GM18508 (cell line): ENCODE measurements around the gene KRT35.

Source experiments
- ATAC-seq: cut with Tn5 transposase; IDR thresholded peaks from one replicate; pipeline ENCODE4 v1.9.1; 2021; ENCODE audit warnings: moderate number of reproducible peaks; ENCODE audit not compliant: insufficient read depth, unreplicated experiment

Gene KRT35

DNA sequence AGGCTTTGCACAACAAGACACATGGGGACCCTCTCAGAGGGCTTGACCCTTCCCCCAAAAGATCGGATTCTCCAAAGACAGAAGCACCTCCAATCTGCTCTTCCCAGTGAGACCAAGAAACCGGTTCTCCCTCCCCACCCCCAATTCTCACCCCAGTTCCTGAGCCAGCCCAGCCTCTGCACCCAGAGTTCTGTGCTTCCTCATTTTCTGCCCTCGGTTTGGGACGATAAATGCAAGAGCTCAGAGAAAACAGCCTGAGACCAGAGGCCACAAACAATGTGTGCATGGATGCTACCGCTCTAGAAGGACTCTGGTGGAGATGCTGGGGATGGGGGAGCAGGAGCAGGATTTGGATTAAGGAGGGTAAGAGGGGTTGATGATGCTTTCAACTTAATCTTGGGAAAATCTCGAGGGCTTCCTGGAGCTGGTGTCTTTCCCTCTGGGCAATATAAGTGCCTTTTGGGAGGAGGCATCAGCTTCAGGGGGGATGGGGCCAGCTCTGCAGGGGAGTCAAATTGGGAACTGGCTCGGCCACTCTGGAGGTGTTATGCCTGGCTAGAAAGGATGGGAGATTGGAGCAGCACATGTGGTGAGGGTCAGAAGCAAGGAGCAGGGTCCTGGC lies 31.7 kb upstream of the KRT35 start:
- no peak for ATAC-seq

DNA sequence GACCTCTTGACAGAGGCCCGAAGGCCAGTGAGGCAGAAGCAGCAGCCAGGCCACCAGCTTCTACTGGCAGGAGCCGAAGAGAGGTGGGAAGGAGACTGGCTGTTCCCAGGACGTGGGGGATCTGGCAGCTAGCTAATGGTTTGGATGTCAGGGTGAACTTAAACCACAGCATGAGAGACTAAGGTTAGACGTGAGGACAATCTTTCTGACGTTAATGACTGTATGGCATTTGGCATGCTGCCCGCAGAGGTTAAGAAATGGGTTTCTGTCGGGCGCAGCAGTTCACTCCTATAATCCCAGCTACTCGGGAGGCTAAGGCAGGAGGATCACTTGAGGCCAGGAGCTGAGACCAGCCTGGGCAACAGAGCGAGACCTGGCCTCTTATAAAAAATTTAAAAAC lies 30.8 kb upstream of the KRT35 start:
- ATAC-seq = no peak

DNA sequence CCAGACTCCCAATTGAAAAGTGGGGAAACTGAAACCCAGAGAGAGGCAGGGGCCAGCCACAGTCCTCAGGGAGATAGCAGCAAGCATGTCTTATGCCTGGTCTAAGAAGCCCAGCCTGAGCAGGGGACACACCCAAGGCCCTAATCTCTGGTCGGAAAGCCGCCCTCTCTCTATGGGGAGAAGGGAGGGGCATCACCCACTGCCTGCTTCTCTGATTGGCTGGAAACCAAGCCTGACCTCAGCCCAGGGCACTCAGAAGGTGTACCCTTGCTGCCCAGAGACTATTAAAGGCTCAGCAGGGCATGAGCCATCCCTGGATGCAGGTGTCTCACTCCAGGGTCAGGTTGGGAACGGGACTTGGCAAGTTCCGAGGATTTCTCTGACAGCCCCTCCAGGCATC lies 30.2 kb upstream of the KRT35 start:
- ATAC-seq = no peak

DNA sequence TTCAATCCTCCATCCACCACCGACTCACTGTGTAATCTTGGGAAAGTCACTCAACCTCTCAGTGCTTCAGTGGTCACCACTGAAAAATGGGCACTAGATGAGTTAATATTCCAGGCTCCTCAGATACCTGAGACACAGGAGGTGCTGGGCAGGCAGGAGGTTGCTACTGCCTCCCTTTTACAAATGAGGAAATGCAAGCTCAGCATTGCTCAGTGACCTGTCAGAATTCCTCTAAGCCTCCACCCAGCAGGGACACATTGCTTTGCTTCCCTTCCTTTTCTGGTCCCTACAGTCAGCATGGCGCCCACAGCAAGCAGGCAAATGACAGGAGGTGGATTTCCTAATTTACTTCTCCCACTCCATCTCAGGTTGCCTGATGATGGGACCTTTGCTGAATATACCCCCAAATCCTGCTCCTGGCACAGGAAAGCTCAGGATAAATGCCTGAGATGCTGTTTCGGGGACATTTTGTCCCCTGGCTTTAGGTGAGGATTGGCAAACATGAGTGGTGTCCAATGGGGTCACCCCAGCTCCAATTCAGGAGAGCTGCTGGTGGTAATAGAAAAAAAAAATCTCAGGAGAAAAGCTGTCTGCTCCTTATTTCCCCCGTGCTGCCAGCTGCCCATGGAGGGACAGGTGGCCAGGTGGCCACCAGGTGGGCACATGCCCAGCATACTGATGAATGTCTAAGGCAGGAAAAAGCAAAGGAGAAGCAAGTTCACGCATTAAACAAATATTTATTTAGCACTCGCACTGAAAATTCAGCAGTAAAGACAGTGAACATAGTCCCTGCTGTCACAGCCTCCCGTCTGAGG lies 29.5 kb upstream of the KRT35 start:
- no peak for ATAC-seq

DNA sequence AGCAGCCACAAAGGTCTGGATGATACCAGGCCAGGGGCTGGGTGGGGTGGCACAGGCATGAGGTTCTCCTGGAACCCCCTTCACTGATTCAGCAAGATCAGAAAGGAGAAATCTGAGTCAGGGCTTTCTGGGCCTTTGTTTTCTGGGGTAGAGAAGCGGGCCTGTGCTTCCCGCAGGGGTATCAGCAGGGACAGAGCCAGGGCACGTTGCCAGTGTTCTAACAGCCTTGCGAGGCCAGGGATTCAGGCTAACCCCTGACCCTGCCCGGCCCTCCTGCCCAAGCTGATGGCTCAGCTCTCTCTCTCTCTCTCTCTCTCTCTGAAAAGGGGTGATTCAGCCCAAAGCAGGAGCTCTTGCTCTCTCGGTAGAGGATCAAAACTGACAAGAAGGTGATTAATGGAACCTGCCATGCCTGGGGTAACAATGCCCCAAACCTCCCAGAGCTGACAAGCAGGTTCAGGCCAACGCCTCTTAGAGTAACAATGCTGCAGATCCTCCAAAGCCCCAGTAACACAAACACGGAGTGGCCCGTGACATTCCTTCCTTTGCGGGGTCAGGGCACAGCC lies 26.4 kb upstream of the KRT35 start:
- ATAC-seq = no peak

DNA sequence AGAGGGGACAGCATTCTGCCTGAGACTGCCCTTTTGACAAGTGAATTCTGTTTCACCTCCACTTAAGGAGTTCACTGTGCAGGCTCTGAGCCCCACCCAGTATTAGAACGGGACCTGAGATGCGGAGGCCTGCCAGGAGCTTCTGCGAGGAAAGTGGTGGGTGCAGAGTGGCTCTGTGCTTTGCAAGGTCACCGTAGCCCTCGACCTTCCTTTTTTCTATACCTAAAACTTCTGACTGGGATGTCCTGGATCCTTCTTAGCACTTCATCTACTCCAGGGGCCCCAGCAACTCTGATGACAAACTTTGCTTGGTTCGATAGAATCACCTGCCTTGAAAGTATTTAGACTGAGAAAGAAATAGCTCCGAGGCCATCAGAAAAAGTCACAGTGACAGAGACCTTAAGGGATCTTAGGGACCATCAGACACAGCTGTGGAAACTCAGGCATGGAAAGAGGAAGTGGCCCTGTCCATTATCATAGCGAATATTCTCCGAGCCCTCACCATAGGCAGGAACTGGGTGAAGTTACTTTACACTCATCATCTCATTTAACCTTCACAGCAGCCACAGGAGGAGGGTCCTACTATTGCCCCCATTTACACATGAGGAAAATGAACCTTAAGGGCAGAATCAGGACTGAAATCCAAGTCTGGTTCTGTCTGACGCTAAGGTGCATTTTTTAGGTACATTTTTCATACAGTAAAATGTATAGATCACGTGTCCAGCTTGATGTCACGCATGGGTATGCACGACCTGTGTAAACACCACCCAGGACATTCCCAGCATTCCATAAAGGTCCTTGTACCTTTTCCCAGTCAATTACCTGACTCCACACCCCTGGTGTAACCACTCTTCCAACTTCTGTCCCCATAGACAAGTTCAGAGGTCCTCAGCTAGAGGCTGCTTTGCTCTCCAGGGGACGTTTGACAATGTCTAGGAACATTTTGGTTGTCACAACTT lies 25.1 kb upstream of the KRT35 start:
- ATAC-seq = no peak

DNA sequence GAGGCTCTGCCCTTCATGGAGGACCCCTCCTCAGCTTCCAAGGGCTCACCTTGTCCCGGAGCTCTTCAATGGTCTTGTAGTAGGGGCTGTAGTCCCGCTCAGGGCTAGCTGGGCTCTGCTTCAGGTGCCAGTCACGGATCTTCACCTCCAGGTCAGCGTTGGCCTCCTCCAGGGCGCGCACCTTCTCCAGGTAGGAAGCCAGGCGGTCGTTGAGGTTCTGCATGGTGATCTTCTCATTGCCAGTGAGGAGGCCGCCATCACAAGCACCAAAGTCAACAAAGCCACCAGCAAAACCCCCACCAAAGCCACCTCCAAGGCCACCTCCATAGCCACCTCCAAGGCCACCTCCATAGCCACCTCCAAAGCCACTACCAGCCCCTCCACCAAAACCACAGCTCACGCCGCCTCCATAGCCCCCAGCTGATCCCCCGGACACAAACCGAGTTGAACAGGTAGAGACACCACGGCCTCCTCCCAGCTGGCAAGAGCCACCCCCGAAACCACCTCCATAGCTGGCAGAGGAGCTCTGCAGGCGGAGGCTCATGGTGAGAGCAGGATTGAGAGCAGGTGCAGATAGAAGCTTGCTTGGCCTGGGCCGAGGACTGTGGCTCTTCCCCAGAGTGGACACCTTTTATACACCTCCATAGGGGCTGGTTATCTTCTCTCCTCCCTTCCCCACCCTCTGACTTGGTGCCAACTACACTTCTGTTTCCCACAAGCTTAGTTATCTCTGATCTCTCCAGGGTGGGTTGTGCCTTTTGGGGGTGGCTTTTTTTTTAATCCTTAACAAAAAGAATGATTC lies 24.3 kb upstream of the KRT35 start, which contains the start of gene KRT13:
Gene KRT13 (minus strand): TSS at position 606 of the 802 bp plus-strand sequence. CDS start 62 bp downstream, at position 544.
- ATAC-seq = no peak

DNA sequence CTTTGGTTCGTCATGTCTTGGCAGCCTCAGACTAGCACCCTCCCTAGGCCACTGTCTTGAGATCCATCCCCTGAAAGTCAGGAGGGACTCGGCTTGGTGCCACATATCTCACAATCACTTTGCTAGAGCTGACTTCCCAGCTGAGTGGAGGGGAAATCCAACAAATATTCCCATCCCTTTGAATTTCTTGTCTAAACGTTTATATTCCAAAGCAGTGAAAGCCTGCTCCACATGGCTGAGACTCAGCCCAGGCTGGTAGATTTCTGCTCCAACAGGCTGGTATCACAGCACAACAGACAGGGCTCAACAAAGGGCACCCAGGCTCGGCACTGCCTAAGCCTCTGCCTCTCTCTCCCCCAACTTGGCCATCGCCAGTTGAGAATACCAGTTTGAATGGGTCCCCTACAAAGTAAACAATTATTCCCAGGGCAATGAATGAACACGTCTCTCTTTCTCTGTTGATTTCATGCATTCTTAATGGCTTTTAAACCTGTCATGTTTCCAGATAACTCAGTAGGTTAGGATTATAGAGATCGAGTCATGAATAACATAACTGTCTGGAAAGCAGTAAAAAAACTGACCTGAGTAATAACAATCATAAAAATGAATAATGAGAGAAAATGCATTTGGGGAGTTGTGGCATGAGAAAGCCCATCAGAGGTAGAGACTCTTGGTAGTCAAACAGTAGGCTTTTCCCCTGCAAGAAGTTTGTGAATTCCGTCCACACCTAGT lies 23.5 kb upstream of the KRT35 start:
- no peak for ATAC-seq

DNA sequence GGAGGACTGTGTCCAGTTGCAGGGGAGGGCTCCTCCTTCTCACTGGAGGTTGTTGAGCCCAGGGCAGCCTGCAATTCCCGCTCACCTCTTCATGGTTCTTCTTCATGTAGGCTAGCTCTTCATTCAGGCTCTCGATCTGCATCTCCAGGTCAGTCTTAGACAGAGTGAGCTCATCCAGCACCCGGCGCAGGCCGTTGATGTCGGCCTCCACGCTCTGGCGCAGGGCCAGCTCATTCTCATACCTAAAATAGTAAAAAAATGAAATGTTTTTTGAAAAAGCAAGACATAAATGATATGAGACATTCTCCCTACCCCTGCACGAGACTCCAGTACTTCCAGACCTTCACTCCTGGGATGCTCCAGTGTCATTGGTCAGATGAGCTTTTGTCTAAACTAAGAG lies 22.3 kb upstream of the KRT35 start:
- ATAC-seq = no peak

DNA sequence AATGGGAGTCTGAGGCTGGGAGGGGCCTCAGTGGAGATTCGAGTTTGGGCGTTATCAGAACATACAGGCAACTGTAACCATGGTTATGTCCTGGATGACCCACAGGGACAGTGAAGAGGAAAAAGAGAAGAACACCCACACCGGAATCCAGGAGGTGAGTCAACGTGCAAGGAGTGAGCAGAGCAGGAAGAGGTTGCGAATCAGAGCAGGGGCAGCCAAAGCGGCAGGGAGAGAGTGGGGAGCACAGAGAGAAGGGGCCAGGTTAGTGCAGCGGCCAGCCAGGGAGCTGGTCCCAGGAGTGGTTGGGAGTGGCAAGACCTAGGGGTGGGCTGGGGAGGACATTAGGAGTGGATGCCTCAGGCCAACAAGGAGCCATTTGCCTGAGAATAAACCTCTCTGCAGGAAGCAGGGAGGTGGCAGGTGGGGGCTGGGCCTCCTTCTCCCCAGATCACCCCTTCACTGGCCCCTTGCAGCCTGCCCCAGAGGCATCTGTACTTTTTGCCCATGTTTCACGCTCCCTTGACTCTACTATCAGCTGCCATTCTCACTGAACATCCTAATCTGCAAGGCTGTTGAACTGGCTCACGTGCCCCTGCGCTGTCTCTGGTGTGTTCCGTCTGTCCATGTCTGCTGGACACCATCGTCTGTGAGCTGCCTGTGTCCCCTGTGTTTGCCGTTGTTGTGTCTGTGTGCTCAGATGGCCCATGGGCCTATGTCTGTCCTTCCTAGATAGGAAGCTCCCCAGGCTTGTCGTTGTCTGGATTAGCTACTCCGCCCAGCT lies 19.4 kb upstream of the KRT35 start:
- no peak for ATAC-seq

DNA sequence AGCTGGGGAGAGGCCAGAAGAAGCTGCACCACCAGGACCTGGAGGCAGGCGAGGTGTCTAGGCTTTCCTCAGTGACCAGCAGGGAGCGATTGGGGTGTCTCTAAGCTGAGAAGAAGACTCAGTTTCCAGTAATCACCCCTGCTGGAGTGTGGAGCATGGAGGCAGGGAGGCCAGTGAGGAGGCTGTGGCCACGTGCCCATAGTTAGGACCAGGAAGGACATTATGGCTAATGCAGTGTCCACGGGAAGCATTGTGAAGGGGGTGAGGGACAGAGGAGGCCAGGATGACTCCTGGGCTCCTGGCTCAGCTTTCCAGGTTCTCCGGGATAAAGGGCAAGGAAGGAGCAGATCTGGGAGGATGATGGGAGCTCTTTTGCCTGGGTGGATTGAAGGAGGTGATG lies 18.8 kb upstream of the KRT35 start:
- no peak for ATAC-seq

DNA sequence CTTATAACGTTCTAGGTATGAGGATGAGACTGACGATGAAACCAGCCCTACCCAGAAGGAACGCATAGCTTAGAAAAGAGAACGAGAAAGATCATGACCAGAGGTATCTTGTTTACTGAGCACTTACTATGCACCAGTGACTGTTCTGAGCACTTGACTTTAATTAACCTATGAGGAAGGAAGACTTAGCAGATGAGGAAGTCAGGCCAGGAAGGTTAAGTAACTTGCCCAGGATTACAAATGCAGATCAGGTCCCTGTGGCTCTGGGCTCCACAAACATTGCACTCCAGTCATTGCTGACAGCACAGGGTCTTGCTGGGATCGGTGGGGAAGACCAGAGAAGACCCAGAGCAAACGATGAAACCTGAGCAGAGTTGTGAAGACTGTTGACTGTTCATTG lies 17.3 kb upstream of the KRT35 start:
- no peak for ATAC-seq

DNA sequence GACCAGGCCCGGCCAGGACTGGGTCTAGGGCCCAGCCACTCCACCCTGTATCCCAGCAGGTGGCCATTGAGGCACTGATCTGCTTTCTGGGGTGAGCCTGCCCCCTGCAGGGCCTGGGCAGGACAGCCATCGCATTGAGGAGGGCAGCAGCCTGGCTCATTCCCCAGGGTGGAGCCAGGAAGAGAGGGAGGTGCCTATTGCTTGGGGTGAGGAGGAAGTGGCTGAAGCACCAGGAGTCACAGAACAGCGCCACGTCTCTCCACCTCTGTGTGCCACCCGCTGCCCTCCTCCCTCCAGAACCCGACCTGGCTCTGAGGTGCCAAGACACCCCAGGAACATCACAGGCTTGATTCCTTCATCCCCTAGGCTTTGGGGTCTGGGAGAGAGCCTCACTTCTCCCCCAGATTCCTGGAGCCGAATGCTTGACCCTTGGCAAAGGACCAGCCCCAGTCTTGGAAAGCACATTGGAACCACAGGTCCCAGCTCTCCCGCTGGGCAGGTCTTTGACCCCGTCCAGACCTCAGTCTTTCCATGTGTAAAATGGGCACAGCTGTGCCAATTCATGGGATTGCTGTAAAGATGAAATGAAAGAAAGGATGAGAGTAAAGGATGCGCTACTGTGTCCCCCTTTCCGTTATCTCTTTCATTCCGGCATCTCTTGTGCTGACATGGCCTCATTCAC lies 16.0 kb upstream of the KRT35 start:
- ATAC-seq = no peak

DNA sequence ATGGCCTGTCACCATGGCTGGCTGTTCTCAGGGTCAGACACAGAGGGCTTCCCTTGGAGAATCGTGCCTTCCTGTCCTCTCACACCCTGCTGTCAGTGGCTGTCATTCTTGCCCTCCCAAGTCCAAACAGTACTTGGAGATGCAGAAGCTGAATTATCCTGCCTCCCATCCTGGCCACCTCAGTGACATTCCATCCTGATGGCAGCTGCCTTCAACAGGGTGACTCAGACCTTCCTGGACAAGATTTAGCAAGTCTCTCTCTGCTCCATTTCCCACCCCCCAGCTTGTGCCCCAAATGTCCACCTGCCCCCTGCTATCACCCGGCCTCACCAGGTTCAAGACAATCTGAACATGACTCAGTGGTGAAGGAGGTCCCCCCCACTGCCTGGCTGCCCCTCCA lies 13.6 kb upstream of the KRT35 start:
- no peak for ATAC-seq

DNA sequence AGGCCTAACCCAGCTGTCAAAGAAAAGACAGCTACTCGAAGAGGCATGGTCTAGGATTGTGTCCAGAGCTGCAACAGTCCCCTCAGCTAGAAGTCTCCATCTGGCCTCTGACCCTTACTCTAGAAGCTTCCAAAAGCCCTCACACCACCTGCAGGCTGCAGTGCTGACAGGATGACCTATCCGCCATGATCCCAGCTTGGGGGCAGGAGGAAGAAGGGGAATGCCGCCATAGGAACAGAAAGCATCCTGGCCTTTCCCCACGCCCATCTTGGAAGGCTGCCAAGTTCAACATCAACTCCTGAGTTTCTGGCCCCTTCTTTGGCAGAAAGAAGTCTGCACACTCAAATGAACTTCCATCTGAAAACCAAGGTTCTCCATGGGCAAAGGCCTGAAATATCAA lies 11.8 kb upstream of the KRT35 start:
- ATAC-seq = no peak

DNA sequence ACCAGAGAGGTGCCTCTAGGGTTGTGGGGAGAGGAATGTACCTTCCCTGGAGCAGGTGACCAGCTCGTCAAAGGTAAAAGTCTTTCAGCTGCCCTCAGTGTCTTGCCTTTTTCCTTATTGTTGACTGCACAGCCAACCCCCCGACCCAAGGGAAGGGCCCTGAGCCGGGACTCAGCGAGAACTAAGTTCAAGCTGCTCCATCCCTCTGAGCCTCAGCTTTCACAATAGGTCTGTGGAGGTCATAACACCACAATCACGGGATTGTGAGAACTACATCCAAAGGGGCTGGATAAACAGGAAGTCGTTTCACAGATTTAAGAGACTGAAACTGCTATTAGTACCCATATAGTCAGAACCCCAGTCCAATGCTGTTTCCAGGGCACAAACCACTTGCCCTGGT lies 11.4 kb upstream of the KRT35 start:
- ATAC-seq = no peak

DNA sequence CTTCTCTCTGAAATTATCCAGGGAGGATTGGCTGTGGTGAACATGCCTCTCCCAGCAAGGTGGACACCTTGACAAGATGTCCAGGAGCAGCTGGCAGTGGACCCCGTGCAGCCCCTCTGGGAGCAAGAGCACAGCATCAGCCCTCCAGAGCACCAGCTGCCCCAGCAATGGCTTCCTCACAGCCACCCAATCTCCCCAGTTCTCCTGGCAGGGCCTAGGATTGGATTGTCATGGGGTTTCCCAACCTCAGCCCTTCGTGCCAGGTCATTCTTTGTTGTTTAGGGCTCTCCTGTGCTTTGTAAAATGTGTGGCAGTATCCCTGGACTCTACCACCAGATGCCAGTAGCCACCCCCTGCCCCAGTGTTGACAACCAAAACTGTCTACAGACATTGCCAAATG lies 10.5 kb upstream of the KRT35 start:
- no peak for ATAC-seq
